HL-60/S4 treated with phorbol 12-myristate 13-acetate at 8.2 ng/mL for 4 days and 3 days (cell line): ENCODE measurements around the gene NISCH.

Experiments used
- in situ Hi-C: fragments of 300-500 bp; cut with MboI; formaldehyde crosslinking; loops from 2 replicates; pipeline ENCODE4 v1.15.0; 2022; ENCODE audit warnings: low sequenced_read_pairs

NISCH gene

DNA sequence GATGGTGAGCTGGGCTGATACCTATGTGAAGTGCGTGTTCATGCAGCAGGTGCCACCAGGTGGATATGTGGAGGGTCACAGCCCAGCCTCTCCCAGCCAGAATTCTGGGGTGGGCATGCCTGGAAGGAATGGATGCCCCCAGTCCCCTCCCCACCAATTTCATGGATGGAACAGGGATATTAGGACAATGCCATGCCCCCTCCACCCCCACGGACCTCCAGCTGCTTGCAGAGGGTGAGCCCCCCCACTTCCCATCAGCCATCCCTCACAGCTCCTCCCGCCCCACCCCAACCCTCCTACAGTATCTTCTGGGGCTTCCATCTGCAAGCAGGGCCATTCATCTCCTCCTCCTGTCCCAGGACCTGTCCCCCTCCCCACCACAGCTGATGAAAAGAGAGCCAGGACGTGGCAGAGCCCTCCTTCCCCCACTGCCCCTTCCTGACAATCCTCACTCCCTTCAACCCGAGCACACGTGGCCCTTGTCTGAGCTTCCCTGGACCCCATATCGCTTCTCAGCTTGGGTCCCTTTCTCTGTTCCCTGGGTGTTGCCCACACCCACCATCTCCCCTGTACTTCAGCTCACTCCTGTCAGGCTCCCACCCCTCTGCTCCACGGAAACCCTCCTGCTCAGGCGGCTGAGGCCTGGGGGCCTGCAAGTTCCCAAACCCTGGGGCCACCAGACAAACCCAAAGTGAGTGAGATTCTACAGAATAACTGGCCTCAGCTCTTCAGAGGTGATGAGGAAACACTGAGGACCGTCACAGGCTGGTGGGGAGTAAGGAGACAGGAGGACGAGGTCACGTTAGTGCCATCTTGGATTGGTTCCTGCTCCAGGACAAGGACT is 7.7 kb upstream of the NISCH start:
- in situ Hi-C loops = no loop called here

DNA sequence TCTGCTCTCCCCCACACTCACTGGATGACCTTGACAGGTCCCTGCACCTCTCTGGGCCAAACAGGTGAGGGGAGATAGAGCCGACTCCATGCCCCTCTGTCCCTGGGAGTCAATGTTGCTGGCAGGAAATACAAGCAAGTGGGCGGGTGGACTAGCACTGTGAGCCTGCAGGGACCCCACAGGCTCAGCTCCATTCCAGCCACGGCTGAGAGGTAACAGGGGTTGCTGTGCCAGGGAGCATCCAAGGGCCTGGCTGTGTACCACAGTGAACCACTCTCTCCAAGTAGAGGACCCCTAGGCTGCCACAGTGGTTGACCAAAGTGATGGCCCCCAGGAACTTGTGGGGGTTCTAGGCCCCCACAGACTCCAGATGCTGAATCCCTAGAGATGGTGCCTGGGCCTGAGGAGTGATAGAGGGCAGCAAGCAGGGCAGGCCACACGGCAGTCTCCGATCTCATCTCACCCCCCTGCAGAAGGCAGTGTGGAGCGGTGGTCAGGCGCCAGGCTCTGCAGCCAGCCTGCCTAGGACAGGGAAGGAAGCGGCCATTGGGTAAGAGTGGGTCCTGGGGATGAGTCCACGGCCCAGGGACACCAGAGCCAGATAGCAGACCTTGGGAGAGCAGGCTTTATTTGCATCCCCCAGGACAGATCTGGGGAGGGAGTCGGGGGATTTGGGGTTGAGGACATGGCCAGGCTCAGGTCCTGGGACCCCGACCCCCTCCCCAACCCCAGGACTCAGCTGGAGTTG is 4.7 kb upstream of the NISCH start:
- in situ Hi-C loops = no loop called here

DNA sequence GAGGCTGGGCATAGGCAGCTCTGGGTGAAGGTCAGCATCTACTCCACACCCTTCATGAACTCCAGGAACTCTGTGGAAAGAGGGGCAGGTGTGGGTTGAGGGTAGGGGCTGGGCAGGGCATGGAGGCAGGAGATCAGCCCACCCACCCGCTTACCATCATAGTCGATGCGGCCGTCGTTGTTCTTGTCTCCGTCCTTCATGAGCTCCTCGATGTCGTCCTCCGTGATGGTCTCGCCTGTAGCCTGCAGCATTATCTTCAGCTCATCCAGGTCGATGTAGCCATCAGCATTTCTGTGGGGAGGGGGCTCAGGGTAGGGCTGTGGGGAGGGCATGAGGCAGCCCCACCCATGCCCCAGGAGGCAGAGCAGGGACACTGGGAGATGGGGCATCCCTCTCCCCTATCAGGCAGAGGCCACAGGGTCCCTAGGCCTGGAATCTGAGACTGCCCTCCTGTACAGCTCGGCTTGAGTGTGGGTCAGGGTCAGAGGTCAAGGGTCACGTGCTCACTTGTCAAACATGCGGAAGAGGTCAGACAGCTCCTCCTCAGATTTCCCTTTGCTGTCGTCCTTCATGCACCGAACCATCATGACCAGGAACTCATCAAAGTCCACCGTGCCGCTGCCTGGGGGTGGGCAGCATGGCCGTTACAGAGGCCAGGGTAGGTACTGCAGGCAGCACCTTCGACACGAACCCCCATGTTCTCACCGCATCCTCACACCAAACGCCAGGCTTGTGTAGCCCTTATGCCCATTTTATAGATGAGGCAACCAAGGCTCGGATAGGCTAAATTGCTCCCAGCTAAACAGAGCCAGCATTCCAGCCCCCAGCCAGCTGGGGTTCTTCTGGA is 3.9 kb upstream of the NISCH start:
- in situ Hi-C loops = no loop called here

DNA sequence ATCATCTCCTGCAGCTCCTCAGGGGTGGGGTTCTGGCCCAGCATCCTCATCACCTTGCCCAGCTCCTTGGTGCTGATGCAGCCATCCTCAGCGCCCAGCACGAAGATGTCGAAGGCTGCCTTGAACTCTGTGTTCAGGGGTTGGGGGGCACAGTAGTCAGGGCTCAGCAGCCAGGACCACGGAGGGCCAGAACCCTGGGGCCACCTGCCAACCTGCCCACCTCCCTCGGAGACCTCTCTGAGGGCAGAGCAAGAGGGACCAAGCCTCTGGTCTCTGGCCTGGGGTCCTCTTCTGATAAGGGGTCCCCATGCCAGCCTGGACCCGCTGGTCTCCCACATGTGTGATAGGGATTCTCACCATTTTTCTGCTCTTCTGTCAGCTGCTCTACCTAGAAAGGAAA is 3.3 kb upstream of the NISCH start:
- in situ Hi-C loops = no loop called here

DNA sequence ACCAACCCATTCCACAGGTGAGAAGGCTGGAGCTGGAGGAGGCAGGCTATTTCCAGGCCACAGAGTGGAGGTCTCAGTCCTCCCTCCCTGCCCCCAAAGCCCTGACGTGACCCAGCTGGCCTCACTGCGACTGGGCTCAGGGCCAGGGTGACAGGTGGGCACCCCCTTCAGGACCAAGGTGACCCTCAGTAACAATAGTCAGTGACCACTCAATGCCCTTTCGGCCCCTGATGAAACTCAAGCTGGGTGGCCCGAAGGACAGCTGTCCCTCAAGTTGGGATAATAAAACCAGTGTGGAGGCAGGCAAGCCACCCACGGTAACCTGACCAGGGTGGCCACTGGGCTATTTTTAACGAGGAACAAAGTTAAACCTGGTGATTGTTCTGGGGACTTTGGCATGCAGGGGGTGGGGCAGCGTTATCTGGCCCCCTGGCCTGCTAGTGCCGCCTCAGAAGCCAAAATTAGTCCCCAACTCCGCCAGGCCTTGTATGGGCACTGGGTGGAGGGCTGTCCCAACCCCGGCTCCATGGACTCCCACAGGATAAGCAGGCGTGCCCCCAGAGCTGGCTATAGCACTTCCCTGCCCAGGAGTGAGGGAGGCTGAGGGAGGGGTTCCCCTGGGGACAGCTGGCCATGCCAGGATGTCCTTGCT is 2.7 kb upstream of the NISCH start:
- in situ Hi-C loops = no loop called here

DNA sequence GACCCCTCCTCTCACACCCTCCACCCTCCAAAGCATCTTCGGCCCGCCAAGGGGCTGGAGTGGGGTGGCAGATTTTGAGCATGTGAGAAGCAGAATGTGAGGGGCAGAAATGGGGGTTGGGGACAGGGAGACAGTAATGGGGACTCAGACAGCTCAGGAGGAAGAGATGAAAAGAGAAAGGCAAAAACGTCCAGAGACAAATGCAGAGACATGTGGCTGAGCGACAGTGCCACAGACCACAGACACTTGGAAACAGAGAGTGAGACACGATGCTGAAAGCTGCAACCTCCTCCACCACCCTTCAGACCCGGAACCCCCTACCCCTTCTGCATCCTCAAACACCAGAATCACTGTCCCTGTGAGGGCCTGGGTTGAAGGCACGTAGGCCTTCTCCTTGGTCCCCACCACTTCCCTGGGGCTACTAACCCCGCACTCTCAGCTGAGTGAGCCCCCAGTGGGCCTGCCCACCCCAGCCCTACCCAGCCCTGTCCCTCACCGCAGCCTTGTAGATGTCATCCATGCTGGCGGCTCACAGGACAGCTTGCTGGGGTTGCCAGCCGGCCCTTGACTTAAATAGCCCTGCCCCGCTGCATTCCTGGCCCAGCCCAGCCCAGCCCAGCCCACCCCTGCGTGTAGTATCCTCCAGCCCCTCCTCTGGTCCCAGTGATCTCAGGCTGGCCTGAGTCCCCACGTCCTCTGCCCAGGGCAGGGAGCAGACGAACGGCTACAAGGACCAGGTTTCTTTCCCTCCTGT is 1.7 kb upstream of the NISCH start, which contains the start of gene TNNC1:
TNNC1 (minus strand) TSS at position 546 of the 754 bp plus-strand sequence; CDS start at position 520, 26 bp downstream.
- in situ Hi-C loops = no loop called here

DNA sequence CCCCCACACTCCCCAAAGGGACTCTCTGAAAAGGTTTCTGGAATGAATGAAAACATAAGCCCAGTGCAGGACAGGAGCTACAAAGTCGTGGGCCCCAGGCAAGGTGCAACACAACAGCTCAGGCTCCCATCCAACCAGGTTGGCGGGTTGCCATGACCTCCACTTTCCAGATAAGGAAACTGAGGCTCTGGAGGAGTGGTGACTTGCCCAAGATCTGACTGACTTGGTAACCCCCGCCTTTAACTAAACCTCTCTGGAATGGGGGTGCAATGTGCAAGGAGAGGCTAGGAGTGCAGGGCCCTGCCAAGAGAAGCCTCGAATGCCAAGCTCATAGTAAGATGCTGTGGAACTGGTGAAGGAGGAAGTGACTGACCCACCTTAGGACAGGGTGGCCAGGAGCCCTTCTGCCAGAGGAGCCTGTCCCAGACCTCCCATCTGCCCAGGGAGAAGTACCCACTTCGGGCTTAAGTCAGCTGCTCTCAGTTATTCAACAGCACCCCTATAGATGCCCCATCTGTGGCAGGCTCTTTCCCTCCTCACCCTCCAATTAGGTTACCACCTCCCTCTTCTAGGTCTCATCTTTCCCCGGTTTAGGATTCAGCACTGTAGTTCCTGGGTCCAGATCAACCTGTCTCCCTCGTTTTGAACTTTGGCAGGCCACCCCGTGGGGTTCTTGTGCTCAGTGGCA is 1.0 kb upstream of the NISCH start:
- in situ Hi-C loops = no loop called here

DNA sequence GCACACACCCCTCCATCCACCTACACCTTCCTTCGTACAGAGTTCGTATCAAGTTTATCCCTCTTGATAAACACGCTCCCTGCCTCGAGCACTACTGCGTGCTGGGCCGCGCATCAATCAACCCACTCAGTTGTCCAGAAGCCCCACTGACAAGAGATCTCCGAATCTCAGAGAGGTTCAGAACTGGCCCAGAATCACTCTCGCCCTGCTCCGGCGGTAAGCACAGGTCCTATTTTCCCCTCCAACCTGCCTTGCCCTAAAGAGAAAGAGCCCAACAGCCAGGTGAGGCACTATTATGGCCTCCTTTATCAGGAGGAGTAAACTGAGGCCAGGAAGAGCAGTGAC is 494 bp upstream of the NISCH start:
- in situ Hi-C loops = no loop called here

DNA sequence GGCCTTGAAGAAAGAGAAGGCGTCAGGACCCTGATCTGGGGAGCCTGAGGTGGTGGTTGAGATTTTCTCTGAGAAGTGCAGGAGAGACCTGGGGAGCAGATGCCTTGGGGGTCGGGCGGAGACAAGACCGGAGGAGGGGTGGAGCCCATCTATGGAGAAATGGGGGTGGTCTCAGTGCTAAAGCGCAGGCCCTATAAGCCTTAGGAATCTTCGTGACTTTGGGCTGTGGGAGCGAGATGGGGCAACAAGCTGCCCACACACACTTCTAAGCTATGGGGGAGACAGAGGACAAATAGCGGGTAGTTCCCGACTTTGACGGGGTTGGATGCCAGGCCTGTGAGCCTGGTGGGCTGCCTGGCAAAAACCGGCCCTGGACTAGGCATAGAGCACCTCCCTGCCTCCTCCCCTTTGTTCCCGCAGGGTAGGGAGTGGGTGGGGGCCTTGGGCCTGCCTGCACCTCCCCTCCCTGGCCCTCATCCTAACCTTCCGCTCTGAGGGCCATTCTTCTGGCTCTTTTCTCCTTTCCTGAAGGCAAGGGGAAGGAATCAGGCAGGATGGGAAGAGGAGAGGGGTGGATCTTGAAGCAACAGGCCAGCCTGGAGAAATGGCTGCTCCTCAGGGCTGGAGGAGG is 880 bp downstream of the NISCH start:
- in situ Hi-C loops = no loop called here

DNA sequence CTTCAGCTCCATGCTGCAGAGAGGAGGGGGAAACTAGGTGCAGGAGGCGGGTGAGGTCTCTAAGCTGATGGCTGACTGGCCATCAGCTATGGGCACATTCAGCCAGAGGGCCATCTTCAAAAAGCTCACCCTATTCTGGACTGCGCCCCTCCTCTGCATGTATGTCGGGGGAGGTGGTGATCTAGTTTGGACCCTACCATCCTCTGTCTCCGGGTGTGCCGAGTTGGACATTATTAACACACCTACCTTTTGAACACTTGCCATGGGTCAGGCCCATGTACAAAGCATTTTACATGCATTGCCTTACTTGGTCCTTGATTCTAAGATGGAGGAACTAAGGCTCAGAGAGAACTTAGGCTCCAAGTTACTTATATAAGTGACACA is 1.4 kb downstream of the NISCH start:
- in situ Hi-C loops = no loop called here

DNA sequence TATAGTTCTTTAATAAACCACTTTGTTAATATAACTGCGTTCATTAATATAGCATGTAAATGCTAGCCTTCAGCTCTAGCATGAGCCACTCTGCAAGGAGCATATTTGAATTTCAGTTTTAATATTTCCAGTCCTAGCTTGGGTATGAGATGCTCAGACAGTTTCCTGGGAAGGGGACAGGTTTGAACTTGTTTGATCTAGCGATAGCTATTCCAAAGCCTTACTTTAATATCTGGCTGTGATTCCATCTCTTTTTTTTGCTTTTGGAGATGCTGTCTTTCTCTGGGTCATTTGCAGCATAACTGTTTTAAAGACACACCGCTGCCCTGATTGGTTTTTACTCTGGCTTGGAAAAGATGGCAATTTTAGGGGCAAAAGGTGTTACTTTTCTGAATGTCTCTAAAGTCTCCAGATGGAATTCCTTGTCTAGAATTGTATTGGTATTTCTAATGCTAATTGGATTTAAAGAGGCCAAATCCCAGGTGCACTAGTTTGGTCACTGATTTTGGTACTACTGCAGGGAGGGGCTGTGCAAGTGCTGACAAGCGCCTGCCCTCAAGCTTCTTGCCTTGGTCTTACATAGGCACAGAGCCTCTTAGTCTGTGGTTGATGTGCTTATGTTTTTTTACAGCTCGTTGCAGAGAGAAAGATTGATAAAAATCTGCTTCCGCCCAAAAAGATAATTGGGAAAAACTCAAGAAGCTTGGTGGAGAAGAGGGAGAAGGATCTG is 2.8 kb downstream of the NISCH start:
- in situ Hi-C loops = no loop called here

DNA sequence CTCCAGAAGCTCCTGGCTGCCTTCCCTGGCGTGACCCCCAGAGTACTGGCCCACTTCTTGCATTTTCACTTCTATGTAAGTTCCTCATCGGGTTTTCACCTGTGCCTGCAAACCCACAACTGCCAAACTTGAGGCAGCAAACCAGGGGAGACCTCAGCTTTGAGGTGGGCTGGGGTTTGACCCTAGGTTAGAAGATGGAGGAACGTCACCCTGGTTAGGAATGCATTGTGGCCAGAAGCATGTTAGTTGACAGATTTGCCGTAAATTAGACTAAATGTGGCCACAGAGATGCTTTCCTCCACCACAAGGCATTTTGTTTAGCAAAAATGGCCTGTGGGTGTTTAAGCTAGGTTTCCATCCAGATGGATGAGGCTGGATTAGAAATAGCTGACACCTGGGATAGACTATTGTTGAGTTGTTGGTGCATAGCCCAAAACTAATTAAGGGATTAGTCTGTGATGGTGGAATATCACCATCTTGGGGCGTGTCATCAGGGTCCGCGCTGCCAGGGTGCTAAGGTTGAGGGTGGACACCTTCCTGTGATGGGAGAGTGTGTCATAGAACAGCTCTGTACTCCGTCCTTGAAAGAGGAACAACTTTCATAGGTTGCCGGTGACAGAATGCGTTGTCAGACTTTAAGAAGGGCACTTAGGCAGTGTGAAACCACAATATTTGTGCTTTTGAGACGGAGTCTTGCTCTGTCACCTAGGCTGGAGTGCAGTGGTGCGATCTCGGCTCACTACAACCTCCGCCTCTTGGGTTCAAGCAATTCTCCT is 3.6 kb downstream of the NISCH start:
- in situ Hi-C loops = no loop called here

DNA sequence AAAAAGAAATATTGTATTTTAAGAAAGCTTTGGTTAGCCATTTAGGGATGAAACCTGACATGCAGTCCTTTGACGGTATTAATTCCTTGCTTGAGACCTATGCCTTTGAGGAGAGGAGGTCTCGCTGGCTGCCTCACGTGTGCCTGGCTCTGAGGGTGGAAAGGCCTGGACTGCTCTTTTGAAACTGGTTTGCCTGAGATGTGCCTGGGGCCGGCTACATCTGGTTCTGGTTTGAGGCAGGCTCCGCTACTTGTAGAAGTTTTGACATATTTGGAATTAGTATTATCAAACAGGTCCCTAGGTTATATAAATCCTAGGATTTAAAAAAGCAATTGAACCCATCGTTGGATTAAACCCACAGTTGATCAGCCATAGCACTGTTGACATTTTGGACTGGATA is 6.5 kb downstream of the NISCH start:
- in situ Hi-C loops = no loop called here

DNA sequence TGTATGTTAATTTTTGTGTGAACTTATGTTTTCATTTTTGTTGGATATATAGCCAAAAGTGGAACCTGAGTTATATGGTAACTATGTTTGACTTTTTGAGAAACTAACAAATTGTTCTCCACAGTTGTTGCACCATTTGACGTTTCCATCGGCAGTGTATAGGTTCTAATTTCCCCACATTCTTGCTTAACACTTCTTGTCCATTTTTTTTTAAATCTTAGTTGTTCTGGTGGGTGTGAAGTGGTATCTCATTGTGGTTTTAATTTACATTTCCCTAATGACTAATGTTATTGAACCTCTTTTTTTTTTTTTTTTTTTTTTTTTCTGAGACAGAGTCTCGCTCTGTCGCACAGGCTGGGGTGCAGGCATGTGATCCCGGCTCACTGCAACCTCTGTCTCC is 8.0 kb downstream of the NISCH start:
- in situ Hi-C loops = no loop called here

DNA sequence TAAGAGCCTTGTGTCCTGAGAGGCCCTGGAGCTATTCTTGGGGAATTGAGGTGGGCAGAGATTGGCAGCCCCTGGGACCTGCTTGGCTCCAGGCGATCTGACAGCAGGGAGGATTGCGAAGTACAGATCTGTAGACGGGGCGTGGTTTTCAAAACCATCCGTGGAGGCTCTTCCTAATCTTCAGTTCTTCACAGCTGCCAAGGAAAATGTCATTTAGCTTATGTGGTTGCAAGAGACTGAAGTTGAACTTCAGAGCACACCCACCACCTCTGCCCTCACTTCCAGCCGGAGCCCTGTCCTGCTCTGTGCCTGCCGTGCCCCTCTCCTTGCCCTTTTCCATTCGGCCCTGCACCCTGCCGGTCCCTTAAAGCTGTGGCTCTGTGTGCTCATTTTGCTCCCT is 12.9 kb downstream of the NISCH start:
- in situ Hi-C loops = no loop called here

DNA sequence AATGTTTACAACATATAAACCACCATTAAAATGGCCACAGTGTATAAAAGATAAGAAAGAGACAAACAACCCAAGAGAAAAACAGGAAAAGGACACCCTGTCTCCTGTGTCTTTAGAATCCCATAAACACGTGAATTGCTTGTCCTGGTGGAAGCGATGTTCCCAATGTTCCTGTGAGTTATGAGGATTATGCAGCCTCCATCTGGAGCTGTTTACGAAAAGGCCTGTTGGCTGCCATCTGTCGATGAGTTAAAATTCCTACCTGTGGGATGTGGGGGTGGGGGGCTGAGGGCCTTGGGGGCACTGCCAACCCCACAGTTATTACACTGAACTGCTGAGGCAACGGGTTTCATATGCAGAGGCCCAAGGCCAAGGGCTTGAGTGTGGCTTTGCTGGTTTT is 13.6 kb downstream of the NISCH start:
- in situ Hi-C loops = no loop called here

DNA sequence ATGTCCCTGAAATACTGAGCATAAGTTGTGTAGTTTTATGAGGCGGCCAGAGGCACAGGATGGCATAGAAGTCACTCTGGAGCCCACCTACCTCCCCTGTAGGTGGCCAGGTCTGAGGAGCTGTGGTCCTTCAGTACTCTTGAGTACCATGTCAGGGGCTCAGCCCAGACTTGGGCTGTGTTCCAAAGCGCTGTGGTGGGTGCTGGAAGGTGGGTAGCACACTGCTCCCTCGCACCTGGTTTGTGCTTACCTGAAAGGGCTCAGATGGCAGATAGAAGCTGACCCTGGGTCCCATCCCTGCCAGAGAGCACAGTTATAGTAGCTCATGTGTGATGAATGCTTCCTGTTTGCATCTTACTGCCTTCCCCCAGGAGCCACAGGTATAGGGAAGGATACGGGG is 15.5 kb downstream of the NISCH start:
- in situ Hi-C loops = no loop called here
